Measurements from ENCODE around the gene CFAP58. TPM values are rescaled to one million over a fixed set of nuclear protein-coding genes. Genes with fewer than 3 reads are reported as not detected.

CFAP58 gene, protein sequence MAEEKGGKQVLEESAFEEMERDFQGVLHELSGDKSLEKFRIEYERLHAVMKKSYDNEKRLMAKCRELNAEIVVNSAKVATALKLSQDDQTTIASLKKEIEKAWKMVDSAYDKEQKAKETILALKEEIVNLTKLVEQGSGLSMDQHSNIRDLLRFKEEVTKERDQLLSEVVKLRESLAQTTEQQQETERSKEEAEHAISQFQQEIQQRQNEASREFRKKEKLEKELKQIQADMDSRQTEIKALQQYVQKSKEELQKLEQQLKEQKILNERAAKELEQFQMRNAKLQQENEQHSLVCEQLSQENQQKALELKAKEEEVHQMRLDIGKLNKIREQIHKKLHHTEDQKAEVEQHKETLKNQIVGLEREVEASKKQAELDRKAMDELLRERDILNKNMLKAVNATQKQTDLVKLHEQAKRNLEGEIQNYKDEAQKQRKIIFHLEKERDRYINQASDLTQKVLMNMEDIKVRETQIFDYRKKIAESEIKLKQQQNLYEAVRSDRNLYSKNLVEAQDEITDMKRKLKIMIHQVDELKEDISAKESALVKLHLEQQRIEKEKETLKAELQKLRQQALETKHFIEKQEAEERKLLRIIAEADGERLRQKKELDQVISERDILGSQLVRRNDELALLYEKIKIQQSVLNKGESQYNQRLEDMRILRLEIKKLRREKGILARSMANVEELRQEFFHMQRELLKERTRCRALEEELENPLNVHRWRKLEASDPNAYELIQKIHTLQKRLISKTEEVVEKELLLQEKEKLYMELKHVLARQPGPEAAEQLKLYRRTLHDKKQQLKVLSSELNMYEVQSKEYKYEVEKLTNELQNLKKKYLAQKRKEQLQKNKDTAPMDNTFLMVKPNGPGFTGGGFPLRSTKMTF
- 0.99 and 1.2 TPM in 2 replicates for total RNA-seq

DNA sequence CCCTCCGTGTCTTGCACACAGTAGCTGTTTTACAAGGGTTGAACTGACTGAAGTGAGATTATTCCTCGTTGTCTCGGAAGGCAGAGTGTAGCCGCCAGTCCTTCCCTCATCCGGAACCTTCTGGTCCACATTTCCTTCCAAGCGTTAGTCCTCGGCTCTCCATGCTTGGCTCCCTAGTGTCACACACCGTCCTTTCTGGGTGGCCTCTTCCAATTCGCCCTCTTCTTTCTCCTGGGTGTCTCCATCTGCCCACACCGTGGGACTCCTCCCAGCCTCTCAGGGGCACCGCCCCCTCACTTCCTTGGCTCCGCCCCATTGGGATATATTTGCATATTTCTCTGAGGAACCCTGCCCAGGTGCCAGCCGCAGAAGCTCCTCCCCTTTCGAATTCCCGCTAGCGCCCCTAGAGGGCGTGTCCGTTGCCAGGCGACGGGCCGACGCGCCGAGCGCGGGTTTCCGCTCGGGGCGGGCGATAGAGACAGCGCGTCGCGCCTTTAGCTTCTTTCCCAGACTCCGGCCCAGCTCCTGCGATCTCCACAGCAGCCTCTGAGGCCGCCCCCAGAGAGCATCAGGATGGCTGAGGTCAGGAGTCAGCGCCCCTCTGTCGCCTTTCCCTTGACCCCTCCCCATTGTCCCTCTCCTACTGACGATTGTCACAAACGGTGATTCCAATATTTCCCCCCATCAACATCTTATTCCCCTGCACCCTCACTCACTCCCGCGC is at the start of gene CFAP58:
Gene CFAP58 (plus strand): TSS at position 509 of the 724 bp plus-strand sequence. CDS start 65 bp downstream, at position 574.

DNA sequence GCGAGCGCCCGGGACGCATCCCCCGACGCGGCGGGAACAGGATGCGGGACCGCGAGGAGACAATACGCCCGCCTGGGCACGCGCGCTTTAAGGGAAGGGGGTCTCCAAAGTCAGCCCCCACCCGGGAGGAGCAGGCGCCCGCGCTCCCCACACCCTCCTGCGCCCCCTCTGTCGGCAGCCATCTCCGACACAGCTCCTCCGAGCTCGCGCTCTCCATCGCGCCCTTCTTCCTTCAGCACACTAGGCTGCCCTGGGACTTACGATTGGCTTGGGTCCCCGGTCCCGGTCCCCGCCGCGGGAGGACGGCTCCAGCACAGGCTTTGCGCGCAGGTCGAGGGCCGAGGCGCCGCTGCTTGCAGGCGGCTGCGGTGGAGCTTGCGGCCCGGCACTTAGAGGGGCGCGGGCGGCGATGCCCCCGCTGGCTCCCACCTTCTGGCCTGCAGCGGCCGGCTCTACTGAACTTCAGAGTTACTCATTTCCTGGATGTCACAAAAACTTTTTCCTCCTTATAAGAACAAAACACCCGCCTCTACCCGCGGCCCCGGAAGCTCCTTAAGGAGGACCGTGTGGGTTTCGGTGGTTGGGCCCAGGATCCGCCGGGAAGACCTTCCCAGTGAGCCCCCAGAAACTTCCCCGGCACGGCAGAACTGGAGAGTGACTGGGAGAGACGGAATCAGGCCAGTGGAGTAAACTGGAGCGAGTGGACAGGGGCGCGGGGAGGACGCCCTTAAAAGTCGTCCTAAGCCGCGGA is 15.5 kb upstream of the CFAP58 start, which contains the start of gene ITPRIP:
Gene ITPRIP (minus strand): TSS at position 481 of the 751 bp plus-strand sequence. CDS start 22,414 bp downstream, outside the sequence.

Other genes starting within 250 kb of the CFAP58 start
- 15.9 and 23.6 TPM in 2 replicates for gene SFR1, start 231.7 kb upstream of the CFAP58 start, total RNA-seq
- 0.31 and 0.53 TPM in 2 replicates for gene CFAP43, start 121.5 kb upstream of the CFAP58 start, total RNA-seq
- 230 and 354 TPM in 2 replicates for gene GSTO1, start 98.9 kb upstream of the CFAP58 start, total RNA-seq
- gene GSTO2, start 84.6 kb upstream of the CFAP58 start, total RNA-seq, result 3.4 and 3.6 TPM in 2 replicates
- gene ITPRIP, start 15.4 kb upstream of the CFAP58 start, total RNA-seq, result 12.6 and 25.4 TPM in 2 replicates

Data from aortic smooth muscle cell (primary cell).